Omental fat pad (tissue), 4 donors: ENCODE results near the gene JADE2. TPM values are rescaled to one million over a fixed set of nuclear protein-coding genes. Genes with fewer than 3 reads are reported as not detected.
"Not testable (repeated sequence)": the region's sequence is repeated elsewhere in the genome, so short reads cannot be mapped to it uniquely, and the experiment has no call there.

ENCODE experiments used
- ATAC-seq: fragments of 150-250 bp; one replicate; pipeline ENCODE4 v1.9.1; 2016; ENCODE audit warnings: mild to moderate bottlenecking, moderate library complexity; ENCODE audit not compliant: low FRiP score
- DNase-seq: peaks from one replicate; pipeline ENCODE4 v3.0.0-alpha.2; 2019; ENCODE audit warnings: low spot score
- total RNA-seq, 4 donors: library from RNA; depleted of rRNA; stranded (reverse); fragments of >200 nt; gene quantifications; one replicate each; pipeline ENCODE4 v1.1.0, GENCODE V29; 2016
- TF ChIP-seq, protein P1 (sequence below), 3 donors: fragments of 450-650 bp; IDR thresholded peaks; one replicate each; pipeline ENCODE4 v1.5.1; 2016 to 2017; ENCODE audit warnings: antibody characterized with exemption in 3 of 3, mild to moderate bottlenecking in 3 of 3, moderate library complexity in 2 of 3

The JADE2 gene
- total RNA-seq, 4 donors from 2014 or later: 17.8 to 72.7 (median 33.8) TPM

DNA sequence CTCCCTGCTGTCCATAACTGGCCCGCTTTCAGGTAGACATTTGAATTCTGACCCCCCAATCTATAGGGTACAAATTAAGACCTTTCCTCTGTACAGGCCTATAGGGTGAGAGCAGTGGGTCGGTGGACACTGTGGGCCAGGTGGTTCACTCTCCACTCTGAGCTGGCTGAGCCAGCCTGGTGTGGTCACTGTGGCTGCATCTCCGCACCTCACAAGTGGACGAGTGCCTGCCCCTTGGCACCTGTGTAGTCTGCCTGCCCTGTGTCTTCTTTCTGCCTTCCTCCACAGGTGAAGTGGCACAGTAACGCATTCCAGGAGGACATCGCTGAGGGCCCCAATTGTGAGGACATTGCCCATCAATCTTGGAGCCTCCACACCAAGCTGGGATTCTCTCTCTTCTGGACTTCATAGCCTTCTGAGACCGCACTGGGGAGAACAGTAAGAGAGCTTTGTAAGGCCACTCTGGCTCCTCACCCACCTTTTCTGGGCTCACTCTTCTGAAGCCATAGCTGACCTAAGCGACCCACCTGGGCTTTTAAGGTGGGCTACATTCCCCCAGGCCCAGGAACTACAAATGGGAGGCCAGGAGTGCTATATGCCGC lies 33.5 kb upstream of the JADE2 start:
- ATAC-seq: no peak
- no peak for DNase-seq
- TF ChIP-seq, protein P1, sequence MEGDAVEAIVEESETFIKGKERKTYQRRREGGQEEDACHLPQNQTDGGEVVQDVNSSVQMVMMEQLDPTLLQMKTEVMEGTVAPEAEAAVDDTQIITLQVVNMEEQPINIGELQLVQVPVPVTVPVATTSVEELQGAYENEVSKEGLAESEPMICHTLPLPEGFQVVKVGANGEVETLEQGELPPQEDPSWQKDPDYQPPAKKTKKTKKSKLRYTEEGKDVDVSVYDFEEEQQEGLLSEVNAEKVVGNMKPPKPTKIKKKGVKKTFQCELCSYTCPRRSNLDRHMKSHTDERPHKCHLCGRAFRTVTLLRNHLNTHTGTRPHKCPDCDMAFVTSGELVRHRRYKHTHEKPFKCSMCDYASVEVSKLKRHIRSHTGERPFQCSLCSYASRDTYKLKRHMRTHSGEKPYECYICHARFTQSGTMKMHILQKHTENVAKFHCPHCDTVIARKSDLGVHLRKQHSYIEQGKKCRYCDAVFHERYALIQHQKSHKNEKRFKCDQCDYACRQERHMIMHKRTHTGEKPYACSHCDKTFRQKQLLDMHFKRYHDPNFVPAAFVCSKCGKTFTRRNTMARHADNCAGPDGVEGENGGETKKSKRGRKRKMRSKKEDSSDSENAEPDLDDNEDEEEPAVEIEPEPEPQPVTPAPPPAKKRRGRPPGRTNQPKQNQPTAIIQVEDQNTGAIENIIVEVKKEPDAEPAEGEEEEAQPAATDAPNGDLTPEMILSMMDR (IDR thresholded peaks at IDR 0.05): no peak

DNA sequence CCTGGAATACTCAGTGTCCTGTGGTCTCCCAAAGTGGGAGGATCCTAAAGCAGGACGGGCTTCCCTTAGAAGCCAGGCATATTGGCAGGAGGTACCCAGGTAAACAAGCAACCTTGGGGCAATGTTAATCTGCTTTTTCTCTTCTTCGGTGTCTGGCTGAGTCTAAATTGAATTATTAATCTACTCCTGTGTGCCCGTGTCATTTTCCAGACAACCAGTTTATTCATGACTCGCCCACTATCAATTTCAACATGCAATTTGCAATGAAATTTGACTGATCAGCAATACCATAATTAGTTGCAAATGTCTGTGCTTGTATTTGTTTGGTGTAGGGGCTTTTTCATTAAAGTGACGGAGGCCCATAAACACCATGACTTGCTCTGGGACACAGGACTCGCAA lies 32.9 kb upstream of the JADE2 start:
- ATAC-seq: no peak
- TF ChIP-seq, protein P1 (IDR thresholded peaks at IDR 0.05): no peak
- DNase-seq: no peak

DNA sequence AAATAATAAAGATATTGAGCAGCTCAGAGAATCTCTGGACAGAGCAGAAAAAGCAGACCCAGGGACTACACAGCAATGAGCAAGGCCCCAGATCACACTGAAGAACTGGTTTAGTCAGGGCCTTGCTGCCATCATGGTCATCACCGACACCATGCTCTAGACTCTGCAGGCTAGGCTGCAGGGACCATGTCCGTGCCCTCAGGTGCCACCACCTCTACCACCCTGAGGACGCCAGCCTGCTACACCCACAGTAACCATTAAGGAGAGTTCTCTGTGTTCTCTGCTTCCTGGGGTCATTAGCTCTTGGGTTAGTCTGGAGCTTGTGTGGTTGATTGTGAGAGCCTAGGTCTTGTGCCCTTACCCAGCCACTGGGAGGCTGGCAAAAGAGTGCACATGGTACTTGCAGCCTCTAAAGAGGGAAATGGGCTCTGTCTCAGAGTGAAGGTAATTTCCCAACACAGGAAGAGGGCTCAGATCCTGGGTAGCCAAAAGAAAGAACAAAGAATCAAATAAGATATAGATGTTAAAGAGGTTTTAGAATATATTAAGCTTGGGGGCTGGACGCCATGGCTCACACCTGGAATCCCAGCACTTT lies 31.9 kb upstream of the JADE2 start:
- DNase-seq (no peak), ATAC-seq (no peak)
- TF ChIP-seq, protein P1 (IDR thresholded peaks at IDR 0.05): no peak

DNA sequence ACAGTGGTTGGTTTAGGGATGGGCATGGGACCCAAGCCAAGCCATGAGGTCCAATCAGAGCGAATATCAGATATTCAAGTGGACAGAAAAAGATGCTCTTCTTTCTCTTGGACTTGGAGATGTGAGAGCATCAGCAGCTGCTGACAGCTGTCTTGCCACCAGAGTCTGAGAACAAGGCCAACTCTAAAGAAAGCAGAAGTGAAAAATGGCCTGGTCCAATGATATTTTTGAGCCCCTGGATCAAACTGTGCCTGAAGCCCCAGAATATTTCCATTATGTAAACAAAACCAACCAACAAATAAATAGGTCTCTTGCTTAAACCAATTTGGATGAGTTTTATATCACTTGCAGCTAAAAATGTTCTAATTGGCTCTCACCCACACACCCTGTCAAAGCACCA lies 30.7 kb upstream of the JADE2 start:
- TF ChIP-seq, protein P1 (IDR thresholded peaks at IDR 0.05): no peak
- no peak for ATAC-seq

DNA sequence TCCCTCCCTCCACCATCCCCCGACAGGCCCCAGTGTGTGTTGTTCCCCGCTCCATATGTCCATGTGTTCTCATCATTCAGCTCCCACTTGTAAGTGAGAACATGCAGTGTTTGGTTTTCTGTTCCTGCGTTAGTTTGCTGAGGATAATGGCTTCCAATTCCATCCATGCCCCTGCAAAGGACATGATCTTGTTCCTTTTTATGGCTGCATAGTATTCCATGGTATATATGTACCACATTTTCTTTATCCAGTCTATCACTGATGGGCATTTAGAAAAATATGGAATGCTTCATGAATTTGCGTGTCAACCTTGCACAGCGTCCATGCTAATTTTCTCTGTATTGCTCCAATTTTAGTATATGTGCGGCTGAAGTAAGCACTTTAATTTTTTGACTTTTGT lies 25.6 kb upstream of the JADE2 start:
- not testable (repeated sequence) for DNase-seq, ATAC-seq

More for the DNA sequence above, 30.7 kb upstream of the JADE2 start:
- DNase-seq: no peak

DNA sequence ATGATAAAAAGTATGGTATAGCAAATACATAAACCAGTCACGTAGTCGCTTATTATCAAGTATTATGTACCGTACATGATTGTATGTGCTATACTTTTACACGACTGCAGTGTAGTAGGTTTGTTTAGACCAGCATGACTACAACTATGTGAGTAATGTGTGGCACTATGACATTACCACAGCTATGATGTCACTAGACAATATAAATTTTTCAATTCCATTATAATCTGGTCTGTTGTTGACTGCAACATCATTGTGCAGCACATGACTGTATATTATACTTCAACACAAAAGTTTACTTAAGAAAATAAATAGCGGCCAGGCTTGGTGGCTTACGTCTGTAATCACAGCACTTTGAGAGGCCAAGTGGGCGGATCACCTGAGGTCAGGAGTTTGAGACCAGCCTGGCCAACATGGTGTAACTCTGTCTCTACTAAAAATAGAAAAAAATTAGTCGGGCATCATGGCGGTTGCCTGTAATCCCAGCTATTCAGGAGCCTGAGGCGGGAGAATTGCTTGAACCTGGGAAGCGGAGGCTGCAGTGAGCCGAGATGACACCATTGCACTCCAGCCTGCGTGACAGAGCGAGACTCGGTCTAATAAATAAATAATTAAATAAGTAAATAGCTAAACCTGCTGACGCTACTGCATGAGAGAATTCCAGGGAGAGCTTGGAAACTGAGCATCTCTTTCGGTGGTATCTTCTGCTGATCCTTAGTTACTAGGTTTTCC lies 24.6 kb upstream of the JADE2 start:
- TF ChIP-seq, protein P1 (IDR thresholded peaks at IDR 0.05): no peak
- DNase-seq (no peak), ATAC-seq (no peak)

DNA sequence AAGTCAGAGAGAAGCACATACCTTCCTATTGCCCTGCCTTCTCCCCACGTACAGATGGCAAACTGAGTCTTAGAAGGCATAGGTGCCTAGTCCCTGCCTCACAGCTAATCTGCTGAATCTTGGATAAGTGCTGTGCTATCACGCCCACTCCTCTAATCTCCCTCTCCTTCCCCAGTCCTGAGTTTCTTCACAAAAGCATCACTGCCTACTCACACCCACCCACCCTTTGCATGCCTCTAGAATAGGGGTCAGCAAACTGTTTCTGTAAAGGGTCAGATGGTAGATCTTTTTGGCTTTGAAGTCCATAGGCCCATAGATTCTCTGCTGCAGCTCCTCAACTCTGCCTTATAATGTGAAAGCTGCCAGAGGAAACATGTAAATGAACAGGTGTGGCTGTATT lies 23.2 kb upstream of the JADE2 start:
- DNase-seq (no peak), ATAC-seq (no peak)
- TF ChIP-seq, protein P1 (IDR thresholded peaks at IDR 0.05): no peak
